ENCODE data around the gene KRTAP10-11.
"Not testable (repeated sequence)": the region's sequence is repeated elsewhere in the genome, so short reads cannot be mapped to it uniquely, and the experiment has no call there.

KRTAP10-11 gene

DNA sequence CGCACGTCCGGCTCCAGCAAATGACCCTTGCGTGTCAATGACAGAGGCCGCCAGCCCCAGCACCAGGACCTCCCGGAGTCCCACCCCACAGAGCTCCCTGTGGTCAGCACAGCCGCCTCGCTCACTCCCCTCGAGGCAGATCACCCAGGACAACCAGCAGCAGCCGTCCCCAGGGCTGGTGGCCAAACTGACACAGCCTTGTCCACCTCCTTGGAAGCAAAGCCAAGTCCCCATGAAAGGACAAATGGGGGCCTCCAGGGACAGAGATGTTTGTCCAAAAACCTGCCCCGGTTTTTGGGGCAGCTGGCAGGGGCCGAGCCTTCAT, 6.9 kb upstream of the KRTAP10-11 start:
- DNase-seq (ENCODE audit: low read depth), result no peak

DNA sequence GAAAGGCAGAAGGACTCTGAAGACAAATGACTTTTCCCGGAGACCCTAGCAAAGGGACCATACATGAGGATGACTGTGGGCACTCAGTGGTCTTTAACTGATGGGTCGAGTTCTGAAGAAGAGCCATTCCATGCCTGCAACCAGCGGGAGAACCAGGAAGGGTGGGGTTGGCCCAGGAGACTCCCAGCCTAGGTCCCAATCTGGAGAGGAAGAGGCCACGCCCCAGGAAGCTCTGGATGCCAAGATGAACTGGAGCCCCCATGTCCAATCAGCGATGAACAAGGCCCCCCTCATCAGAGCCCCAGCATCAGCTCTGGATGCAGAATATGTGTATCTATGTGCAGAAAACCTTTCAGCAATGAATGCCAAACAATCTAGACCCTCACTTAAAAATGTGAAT, 5.5 kb upstream of the KRTAP10-11 start:
- no peak for DNase-seq (ENCODE audit: low read depth)

DNA sequence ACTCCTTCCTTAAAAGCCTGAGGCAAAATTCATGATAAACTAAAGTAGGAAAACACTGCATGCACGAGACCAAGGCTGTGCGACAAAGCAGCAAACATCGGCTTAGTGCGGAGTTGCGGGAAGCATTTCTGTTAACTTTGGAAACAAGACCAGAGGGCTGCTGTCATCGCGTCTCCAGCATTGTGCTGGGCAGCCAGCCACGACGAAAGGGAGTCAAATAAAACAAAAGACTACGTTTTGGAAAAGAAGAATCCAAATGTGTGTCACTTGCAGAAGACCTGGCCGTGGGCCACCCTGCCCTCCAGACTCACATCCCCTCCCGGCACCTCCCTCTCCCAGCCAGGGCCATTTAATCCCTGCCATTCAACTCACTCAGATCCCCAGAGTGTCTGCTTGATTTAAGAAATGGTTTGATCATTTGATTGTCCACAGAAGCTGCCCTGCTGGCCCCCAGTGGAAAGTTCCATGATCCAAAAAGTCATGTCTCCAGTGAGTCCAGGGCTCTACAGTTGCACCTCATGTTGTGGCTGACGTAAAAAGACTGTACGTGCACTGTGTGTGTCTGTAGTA, 2.4 kb upstream of the KRTAP10-11 start:
- DNase-seq (ENCODE audit: low read depth), result no peak

DNA sequence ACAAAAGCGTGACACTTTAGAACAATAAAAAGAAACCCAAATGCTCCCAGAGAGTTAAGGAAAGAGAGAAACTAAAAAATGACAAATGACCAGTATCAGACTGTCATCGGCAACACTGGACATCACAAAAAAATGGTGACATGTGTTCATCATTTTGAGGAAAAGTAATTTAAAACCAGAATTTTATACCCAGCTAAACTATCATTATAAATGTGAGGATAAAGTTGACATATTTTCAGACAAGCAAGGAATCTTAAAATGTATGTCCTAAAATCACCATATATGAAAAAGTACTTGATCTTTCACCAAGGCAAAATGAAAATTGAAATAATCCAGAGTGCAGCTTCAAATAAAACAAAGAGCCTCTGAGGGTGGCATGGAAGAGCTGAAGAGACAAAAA, 1.3 kb upstream of the KRTAP10-11 start:
- no peak for DNase-seq (ENCODE audit: low read depth)

DNA sequence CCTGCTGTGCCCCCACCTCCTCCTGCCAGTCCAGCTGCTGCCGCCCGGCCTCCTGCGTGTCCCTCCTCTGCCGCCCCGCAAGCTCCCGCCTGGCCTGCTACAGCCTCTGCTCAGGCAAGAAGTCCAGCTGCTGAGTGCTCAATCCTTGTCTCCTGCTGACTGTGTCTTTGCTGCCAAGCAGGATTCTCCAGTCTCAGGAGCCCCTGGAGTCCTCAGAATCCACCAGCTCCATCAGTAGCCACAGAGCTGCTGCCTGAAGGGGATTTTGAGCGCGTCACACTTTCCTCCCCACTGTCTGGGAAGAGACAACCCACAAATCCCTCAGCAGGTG, 973 bp downstream of the KRTAP10-11 start:
- DNase-seq (ENCODE audit: low read depth), result no peak

DNA sequence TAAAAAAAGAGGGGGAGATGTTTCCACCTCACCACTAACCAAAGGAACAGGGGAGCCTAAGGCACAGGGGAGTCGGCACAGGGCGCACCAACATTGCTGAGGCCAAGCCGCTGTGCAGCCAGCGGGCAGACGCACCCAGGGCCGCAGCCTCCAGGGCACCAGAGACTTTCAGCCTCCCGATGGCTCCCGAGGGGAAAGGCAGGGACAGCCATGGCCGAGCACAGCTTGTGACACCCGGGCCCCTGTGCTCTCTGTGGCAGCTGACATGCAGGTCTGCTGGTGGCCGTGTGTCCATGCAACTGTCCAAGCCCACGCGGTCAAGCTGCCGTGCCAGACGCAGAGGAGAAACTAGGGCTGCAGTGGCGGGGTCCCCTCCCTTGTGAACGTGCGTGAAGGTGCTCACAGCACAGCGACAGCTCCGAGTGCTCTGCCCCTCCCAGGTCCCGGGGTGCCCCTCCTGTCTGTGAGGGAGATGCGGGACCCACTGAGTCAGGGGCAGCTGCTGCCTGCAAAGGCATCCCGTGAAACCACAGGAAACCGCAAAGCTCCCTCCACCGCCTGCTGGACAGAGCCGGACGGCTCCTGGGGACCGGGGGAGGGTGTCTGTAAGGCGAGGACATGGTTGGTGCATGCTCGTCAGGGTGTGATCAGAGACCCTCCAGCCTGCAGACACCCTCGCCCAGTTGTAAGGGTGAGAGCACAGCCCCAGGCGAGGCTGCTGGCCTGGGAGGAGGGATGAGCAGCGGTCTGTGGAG, 2.5 kb downstream of the KRTAP10-11 start:
- DNase-seq (ENCODE audit: low read depth), result no peak

DNA sequence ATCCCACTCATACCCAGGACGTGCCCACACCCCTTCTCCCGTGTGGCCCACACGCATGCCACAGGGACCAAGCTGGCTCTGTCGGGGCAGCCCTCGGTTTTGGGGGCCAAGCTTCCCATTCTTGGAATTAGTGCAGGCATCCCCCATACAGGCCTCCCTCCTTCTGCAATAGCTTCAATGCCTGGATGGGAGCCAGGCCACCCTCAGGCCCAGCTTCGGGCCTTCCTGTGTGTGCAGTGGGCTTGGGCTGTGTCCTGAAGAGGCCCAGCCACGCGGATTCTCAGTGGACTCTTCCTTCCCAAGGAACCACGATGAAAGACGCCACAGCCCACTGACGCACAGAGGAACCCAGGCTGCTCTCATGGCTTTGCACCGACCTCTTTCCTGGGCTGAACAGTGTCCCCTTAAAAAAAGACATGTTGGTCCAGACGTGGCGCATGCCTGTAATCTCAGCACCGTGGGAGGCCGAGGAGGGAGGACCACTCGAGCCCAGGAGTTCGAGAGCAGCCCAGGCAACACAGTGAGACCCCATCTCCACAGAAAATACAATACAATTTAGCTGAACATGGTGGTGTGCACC, 3.4 kb downstream of the KRTAP10-11 start:
- no peak for DNase-seq (ENCODE audit: low read depth)

DNA sequence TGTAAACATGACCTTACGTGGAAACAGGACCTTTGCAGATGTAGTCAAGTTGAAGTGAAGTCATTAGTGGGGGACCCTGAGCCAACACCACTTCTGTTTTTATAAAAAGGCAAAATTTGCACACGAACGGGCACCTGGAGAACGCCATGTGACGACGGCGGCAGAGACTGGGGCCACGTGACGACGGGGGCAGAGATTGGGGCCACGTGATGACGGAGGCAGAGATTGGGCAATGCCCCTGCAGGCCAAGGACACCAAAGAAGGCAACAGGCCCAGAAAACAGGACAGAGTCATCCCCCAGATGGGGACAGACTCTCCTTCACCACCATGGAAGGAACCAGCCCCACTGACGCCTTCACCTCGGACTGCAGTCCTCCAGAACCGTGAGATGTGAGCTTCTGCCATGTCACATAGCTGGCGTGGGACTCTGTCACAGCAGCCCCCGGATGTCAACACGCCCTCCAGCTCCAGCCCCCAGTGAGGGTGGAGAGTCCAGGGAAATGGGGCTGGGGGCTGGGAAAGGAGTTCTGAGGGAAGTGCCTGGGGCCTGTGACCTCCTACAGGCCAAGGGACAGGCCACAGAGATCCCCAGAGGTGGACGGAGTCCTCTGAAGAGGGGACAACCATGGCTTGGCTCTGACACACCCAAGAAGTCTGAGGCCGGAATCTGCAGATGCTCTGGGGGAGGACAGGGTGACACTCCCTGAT, 4.2 kb downstream of the KRTAP10-11 start:
- DNase-seq (ENCODE audit: low read depth), result no peak

DNA sequence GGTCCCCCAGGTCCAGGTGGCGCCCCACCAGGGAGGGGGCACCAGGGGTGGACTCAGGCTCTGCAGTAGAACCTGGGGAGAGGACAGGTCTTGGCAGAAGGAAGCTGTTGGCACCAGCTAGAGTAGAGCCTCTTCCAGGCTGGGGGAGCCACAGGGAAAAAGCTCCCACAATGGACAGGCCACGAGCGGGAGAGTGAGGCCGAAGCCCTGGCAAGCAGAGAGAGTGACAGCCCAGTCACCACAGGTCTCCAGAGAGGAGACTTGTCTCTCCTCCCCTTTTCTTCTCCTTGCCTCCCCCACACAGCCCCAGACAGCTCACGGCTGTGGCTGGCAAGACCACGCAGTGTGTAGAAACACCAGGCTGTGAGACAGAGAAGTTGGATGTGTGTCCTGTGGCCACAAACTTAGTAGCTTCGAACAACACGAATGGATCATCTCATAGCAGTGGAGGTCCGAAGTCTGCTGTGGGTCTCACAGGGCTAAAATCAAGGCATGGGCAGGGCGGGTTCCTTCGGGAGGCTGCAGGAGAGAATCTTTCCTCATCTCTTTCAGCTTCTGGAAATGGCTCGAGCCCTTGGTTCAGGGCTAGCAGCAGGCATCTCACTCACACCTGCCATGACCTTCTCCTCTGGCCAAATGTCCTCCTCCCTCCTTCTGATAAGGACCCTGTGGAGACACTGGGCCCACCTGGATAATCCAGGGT, 4.9 kb downstream of the KRTAP10-11 start:
- DNase-seq (ENCODE audit: low read depth), result no peak

DNA sequence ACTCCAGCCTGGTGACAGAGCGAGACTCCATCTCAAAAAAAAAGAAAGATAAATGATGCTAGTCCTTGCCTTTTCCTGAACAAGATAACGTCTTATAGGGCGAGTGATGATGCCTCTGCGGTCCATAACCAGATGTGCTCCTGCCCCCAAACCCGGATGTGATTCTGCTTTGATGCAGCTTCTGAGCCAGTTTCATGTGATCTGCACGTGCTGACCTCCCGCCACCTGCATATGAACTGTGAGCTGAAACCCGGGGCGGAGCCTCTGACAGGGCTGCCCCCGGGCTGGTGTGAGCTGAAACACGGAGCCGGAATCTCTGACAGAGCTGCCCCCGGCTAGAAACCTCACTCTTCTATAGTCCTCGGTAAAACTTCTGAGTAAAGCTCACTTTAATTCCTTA, 6.9 kb downstream of the KRTAP10-11 start:
- DNase-seq (ENCODE audit: low read depth), result no peak

DNA sequence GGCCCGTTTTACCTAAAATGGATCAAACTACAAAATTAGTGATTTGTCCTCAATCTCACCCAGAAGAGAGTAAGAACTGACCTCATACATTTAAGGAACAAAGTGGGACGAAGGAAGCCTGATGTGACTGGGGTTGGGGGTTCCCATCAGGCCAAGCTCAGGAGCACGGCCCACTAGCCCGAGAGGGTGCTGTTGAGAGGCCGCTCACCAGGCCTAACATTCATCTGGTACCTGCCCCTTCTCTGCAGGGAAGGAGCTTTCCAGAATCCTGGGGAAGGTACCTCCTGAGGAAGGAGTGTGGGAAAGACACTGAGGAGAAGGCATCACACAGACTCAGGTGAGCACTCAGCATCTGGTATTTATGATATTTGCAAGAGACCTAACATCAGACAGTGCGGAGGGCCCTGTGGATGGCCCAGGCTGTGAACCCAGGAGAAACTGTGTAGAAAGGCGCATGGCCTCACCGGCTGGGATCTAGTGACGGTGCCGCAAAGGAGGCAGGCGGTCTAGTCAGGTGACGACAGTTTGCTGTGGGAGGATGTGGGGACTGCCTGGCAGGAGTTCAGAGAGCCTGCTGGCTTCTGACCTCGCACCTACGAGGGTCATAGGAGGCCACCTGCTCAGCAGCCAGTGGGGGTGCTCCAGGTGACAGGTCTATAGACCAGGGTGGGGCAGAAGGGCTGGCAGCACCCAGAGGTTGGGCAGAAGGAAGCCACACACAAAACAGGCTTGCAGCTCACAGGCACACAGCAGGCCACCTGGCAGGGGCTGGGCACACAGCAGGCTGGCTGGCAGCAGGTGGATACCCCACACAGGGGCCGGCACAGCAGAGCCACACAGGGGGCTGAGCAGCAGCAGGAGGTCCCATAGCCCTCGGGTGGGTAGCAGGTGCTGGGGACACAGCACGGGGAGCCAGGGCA, 7.7 kb downstream of the KRTAP10-11 start:
- DNase-seq (ENCODE audit: low read depth), result peak; percentile 36

DNA sequence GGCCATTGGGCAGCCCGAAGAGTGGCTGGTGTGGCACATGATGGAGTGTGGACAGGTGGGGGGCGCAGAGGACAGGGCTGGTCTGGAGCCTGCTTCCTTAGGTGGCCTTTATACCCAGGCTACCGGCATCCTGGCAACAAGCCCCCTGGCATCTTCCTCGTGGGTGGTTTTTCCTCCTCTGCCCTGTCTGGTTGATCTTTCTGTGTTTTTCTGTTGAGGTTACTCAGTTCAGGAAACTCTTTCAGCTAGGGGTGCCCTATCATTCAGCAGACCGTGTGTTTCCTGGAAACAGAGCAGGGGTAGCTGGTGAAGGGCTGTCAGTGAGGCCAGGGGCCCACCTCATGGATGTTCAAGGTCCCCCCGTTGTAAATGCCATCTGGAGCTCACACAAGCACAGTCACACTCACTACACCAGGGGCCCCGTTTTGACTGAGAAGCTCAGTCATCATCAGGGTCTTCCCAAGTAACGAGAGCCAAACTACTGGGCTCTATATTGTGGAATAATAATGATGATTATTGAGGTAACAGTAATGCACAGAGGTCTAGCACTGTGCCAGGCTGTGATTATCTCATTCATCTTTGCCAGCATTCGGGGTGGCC, 8.5 kb downstream of the KRTAP10-11 start, which contains the start of gene KRTAP12-4:
Gene KRTAP12-4 (minus strand): TSS at position 84 of the 600 bp plus-strand sequence. CDS start 45 bp downstream, at position 39.
- no peak for DNase-seq (ENCODE audit: low read depth)

DNA sequence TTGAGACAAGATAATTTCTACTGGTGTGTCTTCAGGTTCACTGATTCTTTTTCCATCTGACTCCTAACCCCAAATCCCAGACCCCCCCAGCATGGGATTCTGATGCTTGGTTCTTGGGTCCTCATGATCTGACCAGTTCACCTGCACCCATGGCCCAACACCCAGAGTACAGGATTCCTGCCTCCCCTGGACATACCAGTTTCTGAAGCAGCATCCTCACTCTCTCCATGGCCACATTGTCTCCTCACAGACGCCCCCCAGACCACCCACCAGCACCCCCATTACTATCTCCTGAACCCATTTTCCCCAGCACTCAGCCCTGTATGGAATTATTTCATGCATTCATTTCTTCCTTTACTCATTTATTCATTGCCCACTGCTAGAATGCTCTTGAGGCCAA, 10.7 kb downstream of the KRTAP10-11 start:
- no peak for DNase-seq (ENCODE audit: low read depth)

DNA sequence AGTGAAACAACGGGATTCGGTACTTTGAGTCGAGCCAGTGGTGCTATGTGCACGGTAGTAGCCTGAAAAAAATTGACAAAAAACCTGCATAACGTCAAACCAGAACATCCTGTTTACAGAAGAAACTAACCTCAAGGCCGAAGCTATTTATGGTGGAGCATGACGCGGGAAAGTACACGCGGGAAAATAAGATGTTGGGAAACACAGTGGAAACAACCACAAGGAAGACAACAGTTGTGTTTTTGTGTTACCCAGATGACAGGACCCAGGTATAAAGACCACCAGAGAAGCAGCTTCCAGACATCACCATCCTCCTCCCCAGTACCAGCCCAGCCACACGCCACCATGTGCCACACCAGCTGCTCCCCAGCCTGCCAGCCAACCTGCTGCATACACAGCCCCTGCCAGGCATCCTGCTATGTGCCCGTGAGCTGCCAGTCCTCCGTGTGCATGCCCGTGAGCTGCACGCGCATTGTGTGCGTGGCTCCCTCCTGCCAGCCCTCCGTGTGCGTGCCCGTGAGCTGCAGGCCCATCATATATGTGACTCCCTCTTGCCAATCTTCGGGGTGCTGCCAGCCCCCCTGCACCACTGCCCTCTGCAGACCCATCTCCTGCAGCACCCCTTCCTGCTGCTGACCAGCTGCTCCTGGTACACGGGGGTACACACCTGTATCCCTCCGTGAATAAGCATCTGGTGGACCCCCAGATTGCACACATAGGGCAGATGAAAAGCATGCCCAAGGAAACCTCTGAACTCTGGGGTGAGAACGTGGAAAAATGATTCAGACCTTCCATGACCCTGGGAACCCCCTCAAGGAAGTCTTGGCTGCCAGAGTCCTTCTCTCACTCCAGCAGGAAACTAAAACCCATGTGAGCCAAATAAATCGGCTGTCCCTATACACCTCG, 11.7 kb downstream of the KRTAP10-11 start, which contains the start of gene KRTAP12-3:
Gene KRTAP12-3 (plus strand): TSS at position 298 of the 906 bp plus-strand sequence. CDS start 48 bp downstream, at position 346.
- peak; percentile 14 for DNase-seq (ENCODE audit: low read depth)

DNA sequence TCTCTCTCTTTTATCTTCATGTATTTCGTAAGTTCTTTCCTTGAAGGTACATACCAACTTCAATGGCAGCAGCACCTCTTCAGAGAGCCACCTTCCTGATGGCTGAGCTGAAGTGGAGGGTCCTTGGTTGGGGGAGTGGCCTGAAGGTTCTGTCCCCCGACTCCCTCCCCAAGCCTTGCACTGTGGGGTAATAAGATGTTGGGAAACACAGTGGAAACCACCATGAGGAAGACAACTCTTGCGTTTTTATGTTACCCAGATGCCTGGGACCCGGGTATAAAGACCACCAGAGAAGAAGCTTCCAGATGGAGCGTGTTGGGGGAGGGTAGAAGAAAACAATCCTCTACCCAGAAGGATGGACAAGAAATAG, 12.3 kb downstream of the KRTAP10-11 start:
- no peak for DNase-seq (ENCODE audit: low read depth)

DNA sequence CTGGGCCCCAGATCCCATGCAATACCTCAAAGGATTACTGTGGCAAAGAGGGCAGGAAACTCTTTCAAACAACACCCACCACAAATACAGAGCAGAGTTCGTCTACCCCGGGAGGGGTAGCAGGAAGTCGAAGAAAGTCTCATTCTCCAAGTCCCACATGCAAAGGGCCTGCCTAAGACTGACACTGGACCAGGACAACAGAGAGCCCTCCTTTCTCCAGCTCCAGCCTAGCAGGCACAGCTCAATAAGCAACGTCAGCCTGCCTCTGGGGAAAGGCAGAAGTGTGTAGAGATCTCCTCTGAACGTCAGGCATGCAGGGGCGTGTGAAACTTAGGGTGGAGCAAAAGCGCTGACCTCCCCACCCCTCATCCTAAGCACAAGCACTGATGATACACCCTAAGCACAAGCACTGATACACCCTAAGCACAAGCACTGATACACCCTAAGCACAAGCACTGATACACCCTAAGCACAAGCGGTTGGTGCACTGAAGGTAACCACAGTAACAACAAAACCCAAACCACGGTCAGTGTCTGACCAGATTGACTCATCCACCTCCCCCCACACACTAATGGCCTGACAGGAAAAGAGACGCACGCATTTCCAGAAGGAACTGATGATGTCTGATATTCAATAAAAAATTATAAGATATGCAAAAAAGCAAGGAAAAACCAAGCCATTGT, 12.8 kb downstream of the KRTAP10-11 start:
- no peak for DNase-seq (ENCODE audit: low read depth)

DNA sequence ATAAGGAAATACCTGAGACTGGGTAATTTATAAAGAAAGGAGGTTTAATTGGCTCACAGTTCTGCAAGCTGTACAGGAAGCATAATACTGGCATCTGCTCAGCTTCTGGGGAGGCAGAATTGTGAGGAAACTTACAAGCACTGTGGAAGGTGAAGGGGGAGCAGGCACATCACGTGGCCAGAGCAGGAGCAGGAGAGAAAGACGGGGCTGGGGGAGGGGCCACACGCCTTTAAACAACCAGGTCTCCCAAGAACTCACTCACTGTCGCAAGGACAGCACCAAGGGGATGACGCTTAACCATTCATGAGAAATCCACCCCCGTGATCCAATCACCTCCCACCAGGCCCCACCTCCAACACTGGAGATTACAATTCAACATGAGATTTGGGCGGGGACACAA, 15.4 kb downstream of the KRTAP10-11 start:
- DNase-seq (ENCODE audit: low read depth), result not testable (repeated sequence)

DNA sequence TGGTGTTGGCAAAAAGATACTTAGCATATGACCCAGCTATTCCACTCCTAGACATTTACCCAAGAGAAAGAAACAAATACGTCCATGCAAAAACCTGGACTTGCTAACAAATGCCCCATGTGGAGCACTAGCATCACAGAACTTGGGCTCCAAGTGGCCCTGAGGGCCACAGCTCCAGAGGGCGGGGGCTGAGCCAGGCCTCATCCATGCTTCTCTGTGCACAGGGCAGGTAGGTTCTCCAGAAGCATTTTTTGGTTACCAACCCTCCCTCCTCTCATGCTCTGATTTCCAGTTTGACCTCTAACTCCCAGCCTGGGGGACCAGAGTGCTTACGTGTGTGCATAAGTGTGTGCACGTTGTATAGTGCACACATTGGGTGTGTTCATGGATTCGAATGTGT, 18.5 kb downstream of the KRTAP10-11 start:
- no peak for DNase-seq (ENCODE audit: low read depth)

All from activated gamma-delta T cell treated with anti-CD3 and anti-CD28 coated beads, Interleukin-2, amount 50 U/mL, for 16 hours (primary cell).